Measurements from ENCODE around the gene IL2RG.
A peak's percentile ranks its signal among the peaks of the same experiment; 100 is the strongest.

IL2RG gene

GRCh38 chrX:71107762-71108360, 3.5 kb downstream of the IL2RG start:
- DNase-seq (ENCODE audit: low spot score): no peak

DNA sequence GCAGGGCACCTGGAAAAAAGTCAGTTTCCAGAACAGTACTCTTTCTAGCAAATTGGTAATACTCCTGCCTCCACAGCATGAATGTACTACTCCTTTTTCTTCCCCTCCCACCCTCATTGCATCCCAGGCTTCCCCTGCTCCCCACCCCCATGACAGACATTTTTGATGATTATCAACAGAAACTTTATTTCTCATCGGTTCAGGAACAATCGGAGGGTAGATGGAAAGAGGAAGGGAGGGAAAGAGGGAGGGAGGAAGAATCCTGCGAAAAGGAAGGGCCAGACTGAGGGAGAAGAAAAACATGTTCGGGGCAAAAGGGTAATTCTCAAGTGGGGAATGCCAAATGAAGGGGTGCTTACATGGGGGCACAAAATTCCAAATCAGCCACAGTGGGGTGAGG, 4.1 kb downstream of the IL2RG start:
- DNase-seq (ENCODE audit: low spot score): no peak

DNA sequence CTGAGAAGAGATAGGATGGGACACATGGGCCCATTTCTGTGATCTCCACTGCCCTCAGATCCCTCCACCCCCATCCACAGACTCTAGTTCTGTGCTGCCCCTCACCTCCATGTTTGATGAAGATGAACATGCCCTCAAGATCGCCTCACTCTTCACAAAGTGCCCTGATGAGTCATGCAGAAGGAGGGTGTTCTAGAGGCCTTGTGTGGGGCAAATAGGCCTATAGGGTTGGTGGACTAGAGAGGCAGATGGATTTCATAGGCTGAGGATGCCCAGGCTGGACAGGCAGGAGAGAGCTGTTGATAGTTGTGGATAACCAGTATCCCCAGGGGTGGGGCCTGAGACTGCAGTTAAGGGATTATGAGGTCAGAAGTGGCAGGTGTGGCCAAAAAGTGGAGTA, 5.0 kb downstream of the IL2RG start, which contains the start of gene CXorf65:
Gene CXorf65 (minus strand): TSS at position 314 of the 400 bp plus-strand sequence. CDS start 184 bp downstream, at position 130.
- no peak for DNase-seq (ENCODE audit: low spot score)

DNA sequence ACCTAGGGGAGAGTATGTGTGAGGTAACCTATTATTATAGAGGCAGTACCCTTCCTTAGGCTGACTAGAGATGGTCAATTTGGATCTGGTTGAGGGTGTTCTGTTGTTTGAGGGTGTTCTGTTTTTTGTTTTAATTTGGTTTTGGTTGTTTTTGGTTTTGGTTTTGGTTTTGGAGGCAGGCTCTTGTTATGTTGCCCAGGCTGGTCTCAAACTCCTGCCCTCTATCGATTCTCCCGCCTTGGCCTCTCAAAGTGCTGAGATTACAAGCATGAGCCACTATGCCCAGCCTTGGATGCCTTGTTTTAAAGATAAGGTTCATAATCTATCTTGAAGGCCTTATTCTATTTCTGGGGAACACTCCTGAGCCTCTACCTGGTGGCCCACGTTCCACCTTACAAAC, 5.7 kb downstream of the IL2RG start:
- no peak for DNase-seq (ENCODE audit: low spot score)

DNA sequence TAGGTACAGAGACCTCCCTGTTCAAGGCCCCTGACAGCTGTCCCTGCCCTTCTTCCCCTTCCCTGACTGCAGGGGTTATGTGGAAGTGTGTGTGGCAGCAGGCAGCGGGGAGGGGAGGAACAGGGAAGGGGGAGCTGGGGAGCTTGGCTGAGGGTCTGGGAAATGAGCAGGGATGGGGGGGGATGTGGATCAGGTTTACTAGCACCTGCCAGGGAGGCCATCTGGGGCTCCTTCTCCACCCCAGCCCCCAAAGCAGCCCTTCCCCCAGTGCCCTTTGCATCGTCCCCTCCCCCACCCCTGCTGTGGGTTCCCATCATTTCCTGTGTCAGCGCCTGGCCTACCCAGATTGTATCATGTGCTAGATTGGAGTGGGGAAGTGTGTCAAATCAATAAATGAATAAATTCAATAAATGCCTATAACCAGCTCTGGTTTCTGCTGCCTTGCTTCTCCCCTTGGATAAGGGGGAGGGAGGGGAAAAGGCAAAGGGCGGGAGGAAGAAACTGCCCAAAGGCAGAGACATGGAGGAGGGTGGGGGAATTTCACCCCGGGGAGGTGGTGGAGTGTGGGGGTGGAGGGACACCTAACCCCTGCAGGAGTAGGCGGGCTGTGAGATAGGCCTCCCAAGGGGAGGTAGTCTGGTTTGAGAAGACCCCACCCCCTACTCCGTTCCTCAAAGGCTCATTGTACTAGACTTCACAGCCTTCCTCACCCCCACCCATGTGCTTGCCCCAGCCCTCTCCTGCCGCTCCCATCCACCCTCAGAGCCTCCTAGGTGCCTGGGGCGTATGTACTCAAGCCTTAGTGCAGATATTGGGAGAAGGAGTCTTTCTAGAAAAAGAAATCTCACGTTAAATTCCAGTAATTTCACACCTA, 8.0 kb downstream of the IL2RG start:
- DNase-seq (ENCODE audit: low spot score): no peak

- DNase-seq (ENCODE audit: low spot score): no peak
Observed at GRCh38 chrX:71102292-71102691, 9.1 kb downstream of the IL2RG start.

DNA sequence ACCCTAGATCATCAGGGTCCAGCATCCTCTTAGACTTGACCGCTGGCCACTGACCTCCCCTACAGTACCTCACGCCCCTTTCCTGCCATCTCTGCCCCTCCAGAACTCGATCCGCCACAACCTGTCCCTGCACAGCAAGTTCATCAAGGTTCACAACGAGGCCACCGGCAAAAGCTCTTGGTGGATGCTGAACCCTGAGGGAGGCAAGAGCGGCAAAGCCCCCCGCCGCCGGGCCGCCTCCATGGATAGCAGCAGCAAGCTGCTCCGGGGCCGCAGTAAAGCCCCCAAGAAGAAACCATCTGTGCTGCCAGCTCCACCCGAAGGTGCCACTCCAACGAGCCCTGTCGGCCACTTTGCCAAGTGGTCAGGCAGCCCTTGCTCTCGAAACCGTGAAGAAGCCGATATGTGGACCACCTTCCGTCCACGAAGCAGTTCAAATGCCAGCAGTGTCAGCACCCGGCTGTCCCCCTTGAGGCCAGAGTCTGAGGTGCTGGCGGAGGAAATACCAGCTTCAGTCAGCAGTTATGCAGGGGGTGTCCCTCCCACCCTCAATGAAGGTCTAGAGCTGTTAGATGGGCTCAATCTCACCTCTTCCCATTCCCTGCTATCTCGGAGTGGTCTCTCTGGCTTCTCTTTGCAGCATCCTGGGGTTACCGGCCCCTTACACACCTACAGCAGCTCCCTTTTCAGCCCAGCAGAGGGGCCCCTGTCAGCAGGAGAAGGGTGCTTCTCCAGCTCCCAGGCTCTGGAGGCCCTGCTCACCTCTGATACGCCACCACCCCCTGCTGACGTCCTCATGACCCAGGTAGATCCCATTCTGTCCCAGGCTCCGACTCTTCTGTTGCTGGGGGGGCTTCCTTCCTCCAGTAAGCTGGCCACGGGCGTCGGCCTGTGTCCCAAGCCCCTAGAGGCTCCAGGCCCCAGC, 10.5 kb downstream of the IL2RG start:
- no peak for DNase-seq (ENCODE audit: low spot score)

DNA sequence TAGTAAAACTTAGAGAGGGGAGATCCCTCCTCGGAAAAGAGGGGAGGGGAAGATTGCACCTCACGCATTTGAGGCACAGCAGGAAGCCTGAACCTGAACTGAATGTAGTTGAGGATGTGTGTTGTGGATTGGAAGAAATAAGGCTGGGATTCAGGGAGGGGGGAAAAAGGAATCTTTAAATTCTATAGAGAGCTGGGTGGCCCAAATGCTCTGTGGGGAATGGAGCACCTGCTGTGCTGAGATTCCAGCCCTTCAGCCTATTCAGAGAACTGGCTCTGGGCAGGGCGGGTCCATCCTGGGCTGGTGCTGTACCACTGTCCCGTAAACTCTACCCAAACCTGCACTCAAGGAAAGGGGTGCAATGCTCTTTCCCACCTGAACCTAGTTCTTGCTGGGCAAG, 11.6 kb downstream of the IL2RG start:
- no peak for DNase-seq (ENCODE audit: low spot score)

- DNase-seq (ENCODE audit: low spot score): no peak
Observed at GRCh38 chrX:71098951-71099506, 12.3 kb downstream of the IL2RG start.

DNA sequence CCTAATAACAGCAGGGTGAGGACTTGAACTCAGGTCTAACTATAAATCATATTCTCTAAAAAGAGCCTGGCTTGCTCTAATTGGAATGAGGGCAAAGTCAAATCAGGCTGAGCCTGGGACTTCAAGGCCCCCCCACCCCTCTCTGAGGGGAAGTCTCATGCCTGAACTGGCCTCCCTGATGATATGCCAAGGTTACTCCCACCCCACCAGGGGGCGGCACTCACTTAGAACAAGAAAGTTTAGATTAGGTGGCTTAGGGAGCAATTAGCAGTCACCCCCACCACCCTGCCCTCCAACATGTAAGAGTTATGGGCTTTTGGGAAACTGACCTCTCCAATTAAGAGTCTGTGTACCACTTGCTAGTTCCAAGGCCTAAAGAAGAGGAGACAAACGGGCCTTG, 13.1 kb downstream of the IL2RG start:
- peak; percentile 31 for DNase-seq (ENCODE audit: low spot score)

- no peak for DNase-seq (ENCODE audit: low spot score)
Observed at GRCh38 chrX:71096760-71097032, 14.7 kb downstream of the IL2RG start.

- DNase-seq (ENCODE audit: low spot score): peak; percentile 34
Observed at GRCh38 chrX:71095981-71096759, 15.2 kb downstream of the IL2RG start.

GRCh38 chrX:71095555-71095980, 15.8 kb downstream of the IL2RG start, which contains the start of gene FOXO4:
Gene FOXO4 (plus strand): TSS chrX:71095851. CDS start chrX:71096529, 678 bp downstream.
- DNase-seq (ENCODE audit: low spot score): peak; percentile 83

GRCh38 chrX:71095033-71095432, 16.3 kb downstream of the IL2RG start:
- DNase-seq (ENCODE audit: low spot score): no peak

DNA sequence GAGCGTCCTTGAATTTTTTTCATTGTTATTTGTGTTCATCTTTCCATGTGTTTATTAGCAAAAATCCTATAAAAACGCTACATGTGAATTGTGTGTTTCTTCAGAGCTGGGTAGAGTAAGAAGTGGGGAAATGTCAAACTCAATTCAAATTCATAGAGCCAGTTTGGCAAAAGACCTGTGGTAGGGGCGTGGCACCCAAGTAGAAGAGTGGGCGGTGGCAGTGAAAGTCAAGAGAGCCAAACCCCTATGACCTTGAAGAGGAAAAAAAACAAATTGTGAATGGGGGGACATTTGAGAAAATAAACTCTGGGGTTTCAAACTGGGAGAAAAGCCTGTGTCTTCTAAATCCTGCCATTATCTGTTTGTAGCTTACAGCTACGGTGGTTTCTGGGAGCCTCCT, 20.1 kb downstream of the IL2RG start:
- no peak for DNase-seq (ENCODE audit: low spot score)

DNA sequence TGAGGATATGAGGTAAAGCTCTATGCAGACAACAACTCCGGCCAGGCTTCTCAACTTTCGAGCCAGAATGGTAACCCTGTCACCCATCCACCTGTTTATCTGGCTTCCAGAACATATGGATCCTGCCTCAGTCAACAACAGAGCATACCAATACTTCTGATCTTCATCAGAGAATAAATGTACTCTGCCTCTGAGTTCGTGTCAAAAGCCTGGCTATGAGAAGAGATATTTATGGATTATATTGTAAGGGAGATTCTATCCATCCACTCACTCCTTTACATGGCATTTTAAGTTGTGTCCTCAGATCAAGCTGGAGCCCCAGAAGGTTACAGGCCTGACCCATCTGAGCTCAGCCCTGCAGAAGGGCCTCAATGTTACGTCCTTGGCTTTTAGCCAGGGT, 25.5 kb downstream of the IL2RG start:
- no peak for DNase-seq (ENCODE audit: low spot score)

GRCh38 chrX:71082822-71083221, 28.6 kb downstream of the IL2RG start:
- no peak for DNase-seq (ENCODE audit: low spot score)

GRCh38 chrX:71082124-71082647, 29.2 kb downstream of the IL2RG start:
- DNase-seq (ENCODE audit: low spot score): no peak

GRCh38 chrX:71081330-71082123, 29.9 kb downstream of the IL2RG start:
- no peak for DNase-seq (ENCODE audit: low spot score)

GRCh38 chrX:71070531-71070930, 40.8 kb downstream of the IL2RG start:
- no peak for DNase-seq (ENCODE audit: low spot score)

Measured in kidney tubule cell (primary cell).